ENCODE results near the gene MACROD1.

The MACROD1 gene

GRCh38 chr11:64165842-64166635, at the start of gene MACROD1:
Gene MACROD1, minus strand, starts transcription at chr11:64166113. Its CDS starts 119 bp downstream, at chr11:64165994.
- DNase-seq = peak; percentile 88

- DNase-seq = no peak
Observed at GRCh38 chr11:64211181-64211872, 45.4 kb upstream of the MACROD1 start.

GRCh38 chr11:64210301-64211020, 44.5 kb upstream of the MACROD1 start:
- DNase-seq = no peak

GRCh38 chr11:64209563-64209843, 43.6 kb upstream of the MACROD1 start:
- no peak for DNase-seq

GRCh38 chr11:64208796-64209562, 43.1 kb upstream of the MACROD1 start:
- DNase-seq = no peak

GRCh38 chr11:64208086-64208795, 42.3 kb upstream of the MACROD1 start:
- no peak for DNase-seq

- peak; percentile 81 for DNase-seq
Observed at GRCh38 chr11:64207256-64208085, 41.6 kb upstream of the MACROD1 start.

GRCh38 chr11:64206457-64207255, 40.7 kb upstream of the MACROD1 start, which contains the start of gene FERMT3:
Gene FERMT3, plus strand, starts transcription at chr11:64206721. Its CDS starts 644 bp downstream, at chr11:64207365.
- DNase-seq = no peak

- DNase-seq = peak; percentile 92
Observed at GRCh38 chr11:64204464-64204989, 38.6 kb upstream of the MACROD1 start.

- DNase-seq = no peak
Observed at GRCh38 chr11:64204080-64204440, 38.1 kb upstream of the MACROD1 start.

GRCh38 chr11:64203421-64204079, 37.6 kb upstream of the MACROD1 start:
- no peak for DNase-seq

GRCh38 chr11:64202992-64203391, 37.1 kb upstream of the MACROD1 start:
- no peak for DNase-seq

GRCh38 chr11:64201543-64201942, 35.6 kb upstream of the MACROD1 start:
- no peak for DNase-seq

- DNase-seq = no peak
Observed at GRCh38 chr11:64198511-64198910, 32.6 kb upstream of the MACROD1 start.

GRCh38 chr11:64196626-64197025, 30.7 kb upstream of the MACROD1 start:
- no peak for DNase-seq

GRCh38 chr11:64192434-64192833, 26.5 kb upstream of the MACROD1 start:
- DNase-seq = no peak

- DNase-seq = peak; percentile 20
Observed at GRCh38 chr11:64186492-64187165, 20.7 kb upstream of the MACROD1 start.

GRCh38 chr11:64185693-64186491, 20.0 kb upstream of the MACROD1 start, which contains the start of gene STIP1:
Gene STIP1, plus strand, starts transcription at chr11:64186171. Its CDS starts 91 bp downstream, at chr11:64186262.
- DNase-seq = peak; percentile 100

All from EL (cell line).